RWPE1 (cell line): ENCODE results near the gene NCF2.

Source experiments
- CTCF ChIA-PET: fragments of 350-600 bp; sonication (Branson Sonifier 250); formaldehyde crosslinking; extraction: SDS; loops from one replicate; lab custom pipeline; 2021; lab: Yijun Ruan, JAX
- POLR2A ChIA-PET: fragments of 400-600 bp; formaldehyde crosslinking; extraction: SDS; loops from one replicate; lab custom pipeline; 2020; ENCODE audit warnings: antibody characterized with exemption; ENCODE audit not compliant: low non-redundant PET; lab: Yijun Ruan, JAX
- DNase-seq: peaks from one replicate; pipeline ENCODE4 v3.0.0; 2012; ENCODE audit warnings: low spot score
- H3K27ac ChIP-seq: fragments of 450-650 bp; 2 replicates; pipeline ENCODE4 v1.5.1; 2017
- CTCF ChIP-seq: fragments of 450-650 bp; conservative IDR thresholded peaks from 2 replicates; pipeline ENCODE4 v1.5.1; 2017; ENCODE audit warnings: low read depth, mild to moderate bottlenecking

The NCF2 gene

GRCh38 chr1:183580281-183580682 is 10.0 kb downstream of the NCF2 start:
- no peak overlapping the region for H3K27ac ChIP-seq
- ChIA-PET CTCF (interaction anchor here (0.8 to 1.2 kb wide), 2 partner anchors 11 to 318 kb away, joined by 3 to 5 read pairs; no protein-coding TSS in a partner anchor), POLR2A (no interaction called here)
- DNase-seq, result no peak
- TF ChIP-seq CTCF, result no peak

GRCh38 chr1:183578856-183579255 is 11.4 kb downstream of the NCF2 start:
- ChIA-PET CTCF (interaction anchor here (0.6 to 1.2 kb wide), 4 partner anchors 12 to 337 kb away, joined by 3 to 5 read pairs (median 3); no protein-coding TSS in a partner anchor), POLR2A (no interaction called here)
- no peak for TF ChIP-seq CTCF
- H3K27ac ChIP-seq, result no peak overlapping the region
- no peak for DNase-seq

GRCh38 chr1:183577897-183578465 is 12.3 kb downstream of the NCF2 start:
- CTCF ChIA-PET, result interaction anchor here (0.7 kb wide), 1 partner anchor 193 kb away, joined by 5 read pairs; no protein-coding TSS in a partner anchor
- TF ChIP-seq CTCF, result no peak
- DNase-seq, result no peak
- no peak overlapping the region for H3K27ac ChIP-seq
- POLR2A ChIA-PET, result no interaction called here

- POLR2A ChIA-PET, result no interaction called here
- CTCF ChIA-PET, result interaction anchor here (0.6 kb wide), 1 partner anchor 1277 kb away, joined by 6 read pairs; no protein-coding TSS in a partner anchor
- TF ChIP-seq CTCF, result no peak
- H3K27ac ChIP-seq, result no peak overlapping the region
- DNase-seq, result no peak
Measured at GRCh38 chr1:183576537-183576936, 13.7 kb downstream of the NCF2 start.

GRCh38 chr1:183575606-183576005 is 14.7 kb downstream of the NCF2 start:
- TF ChIP-seq CTCF, result no peak
- ChIA-PET POLR2A (no interaction called here), CTCF (no interaction called here)
- no peak overlapping the region for H3K27ac ChIP-seq
- DNase-seq, result no peak

- CTCF ChIA-PET, result interaction anchor here (0.7 kb wide), 1 partner anchor 1214 kb away, joined by 3 read pairs; no protein-coding TSS in a partner anchor
- no peak overlapping the region for H3K27ac ChIP-seq
- TF ChIP-seq CTCF, result no peak
- DNase-seq, result no peak
- POLR2A ChIA-PET, result interaction anchor here (0.6 kb wide), 1 partner anchor 15 kb away, joined by 13 read pairs; no protein-coding TSS in a partner anchor
Measured at GRCh38 chr1:183572721-183573120, 17.5 kb downstream of the NCF2 start.
